ENCODE results near the gene FBXO40.
A peak's percentile ranks its signal among the peaks of the same experiment; 100 is the strongest.
"Not testable (repeated sequence)": the region's sequence is repeated elsewhere in the genome, so short reads cannot be mapped to it uniquely, and the experiment has no call there.

FBXO40 gene, protein sequence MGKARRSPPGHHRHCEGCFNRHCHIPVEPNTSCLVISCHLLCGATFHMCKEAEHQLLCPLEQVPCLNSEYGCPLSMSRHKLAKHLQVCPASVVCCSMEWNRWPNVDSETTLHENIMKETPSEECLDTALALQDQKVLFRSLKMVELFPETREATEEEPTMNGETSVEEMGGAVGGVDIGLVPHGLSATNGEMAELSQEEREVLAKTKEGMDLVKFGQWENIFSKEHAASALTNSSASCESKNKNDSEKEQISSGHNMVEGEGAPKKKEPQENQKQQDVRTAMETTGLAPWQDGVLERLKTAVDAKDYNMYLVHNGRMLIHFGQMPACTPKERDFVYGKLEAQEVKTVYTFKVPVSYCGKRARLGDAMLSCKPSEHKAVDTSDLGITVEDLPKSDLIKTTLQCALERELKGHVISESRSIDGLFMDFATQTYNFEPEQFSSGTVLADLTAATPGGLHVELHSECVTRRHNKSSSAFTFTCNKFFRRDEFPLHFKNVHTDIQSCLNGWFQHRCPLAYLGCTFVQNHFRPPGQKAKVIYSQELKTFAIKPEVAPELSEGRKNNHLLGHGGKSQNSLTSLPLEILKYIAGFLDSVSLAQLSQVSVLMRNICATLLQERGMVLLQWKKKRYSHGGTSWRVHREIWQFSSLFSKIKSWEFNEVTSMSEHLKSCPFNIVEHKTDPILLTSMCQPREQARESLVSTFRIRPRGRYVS

GRCh38 chr3:121592856-121593702 lies at the start of gene FBXO40:
TSS of gene FBXO40 (plus strand) at chr3:121593379. CDS start at chr3:121620576, 27,197 bp downstream.
- DNase-seq: no peak

- DNase-seq: peak; percentile 7
Measured at GRCh38 chr3:121545049-121545573, 48.1 kb upstream of the FBXO40 start.

DNA sequence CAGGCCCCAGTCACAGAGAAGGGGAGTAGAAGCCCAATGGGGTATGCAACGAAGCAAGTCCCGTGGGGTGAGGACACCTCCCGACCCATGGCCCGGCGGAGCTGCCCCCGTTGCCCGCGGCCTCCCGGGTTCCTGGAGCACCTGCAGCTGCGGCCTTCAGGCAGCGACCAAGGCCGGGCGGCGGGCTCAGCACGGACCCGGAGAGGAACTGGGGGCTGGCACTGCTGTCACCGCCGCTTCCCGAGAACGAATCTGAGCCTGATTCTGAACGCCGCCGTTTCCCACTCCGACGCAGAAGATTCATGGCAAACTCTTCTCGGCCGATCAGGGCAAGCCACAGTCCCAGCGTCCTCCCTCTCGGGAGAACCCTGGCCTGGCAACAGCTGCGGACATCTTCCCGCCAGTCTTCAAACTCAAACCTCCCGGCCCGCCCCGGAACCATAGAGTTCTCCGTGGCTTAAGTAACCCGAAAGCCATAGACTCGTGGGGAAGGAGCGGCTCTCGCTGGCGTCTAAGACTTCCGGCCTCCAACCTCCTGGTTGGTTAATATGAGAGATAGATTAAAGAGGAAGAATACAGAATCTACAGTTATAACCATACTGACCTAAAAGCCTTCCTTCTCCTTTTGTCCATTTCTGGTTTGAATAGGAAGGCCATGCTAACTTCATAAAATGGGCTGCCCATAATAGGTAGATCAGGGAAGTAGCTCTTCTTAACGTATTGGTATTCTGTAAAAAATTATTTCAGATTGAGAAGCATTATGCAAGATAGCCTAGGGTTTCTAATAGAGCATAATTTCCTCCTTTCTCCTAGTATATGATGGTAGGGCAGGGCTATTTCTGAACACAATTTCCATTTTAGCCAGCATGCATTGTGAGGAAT lies 47.4 kb upstream of the FBXO40 start, which contains the start of gene POLQ:
Gene POLQ, minus strand, starts transcription at position 415 of the 882 bp plus-strand sequence. Its CDS starts 111 bp downstream, at position 304.
- DNase-seq: peak; percentile 93

DNA sequence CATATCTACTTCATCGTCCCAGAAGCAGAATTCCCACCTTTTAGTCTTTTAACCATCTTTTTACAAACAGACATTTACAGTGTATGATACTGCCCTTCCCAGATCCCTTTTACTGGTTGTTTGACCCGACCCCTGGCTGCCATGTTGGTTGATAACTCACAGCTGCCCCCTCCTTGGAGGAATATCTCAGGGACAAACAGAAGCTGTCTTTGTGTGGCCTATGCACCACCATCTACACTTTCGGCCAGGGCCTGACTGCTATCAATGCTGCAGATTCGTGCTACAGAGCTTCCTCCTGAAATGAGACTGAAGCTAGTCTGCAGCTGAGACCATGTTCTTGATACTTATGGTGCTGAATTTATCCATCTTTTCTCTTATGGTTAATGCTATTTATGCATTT lies 40.8 kb upstream of the FBXO40 start:
- DNase-seq: no peak

GRCh38 chr3:121552797-121553196 lies 40.4 kb upstream of the FBXO40 start:
- DNase-seq: no peak

- no peak for DNase-seq
Measured at GRCh38 chr3:121557426-121557934, 35.7 kb upstream of the FBXO40 start.

- no peak for DNase-seq
Measured at GRCh38 chr3:121562148-121562547, 31.0 kb upstream of the FBXO40 start.

- no peak for DNase-seq
Measured at GRCh38 chr3:121566773-121567172, 26.4 kb upstream of the FBXO40 start.

- no peak for DNase-seq
Measured at GRCh38 chr3:121567649-121568048, 25.5 kb upstream of the FBXO40 start, which contains the start of gene ARGFX. TSS of gene ARGFX (plus strand) at chr3:121567949. CDS start at chr3:121570714, 2,765 bp downstream.

- DNase-seq: no peak
Measured at GRCh38 chr3:121574449-121574848, 18.7 kb upstream of the FBXO40 start.

DNA sequence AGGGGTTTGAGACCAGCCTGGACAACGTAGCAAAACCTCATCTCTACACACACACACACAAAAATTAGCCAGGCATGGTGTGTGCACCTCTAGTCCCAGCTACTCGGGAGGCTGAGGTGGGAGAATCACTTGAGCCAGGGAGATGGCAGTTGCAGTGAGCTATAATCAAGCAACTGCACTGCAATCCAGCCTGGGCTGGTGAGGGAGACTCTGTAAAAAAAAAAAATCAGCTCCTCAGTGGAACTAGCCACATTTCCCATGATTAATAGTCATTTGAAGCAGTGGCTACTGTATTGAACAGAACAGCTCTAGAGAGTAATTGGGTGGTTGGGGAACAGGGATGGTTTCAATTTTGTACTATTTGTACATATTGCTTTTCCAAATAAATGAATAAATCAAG lies 11.5 kb upstream of the FBXO40 start:
- DNase-seq: no peak

- no peak for DNase-seq
Measured at GRCh38 chr3:121584418-121584817, 8.8 kb upstream of the FBXO40 start.

DNA sequence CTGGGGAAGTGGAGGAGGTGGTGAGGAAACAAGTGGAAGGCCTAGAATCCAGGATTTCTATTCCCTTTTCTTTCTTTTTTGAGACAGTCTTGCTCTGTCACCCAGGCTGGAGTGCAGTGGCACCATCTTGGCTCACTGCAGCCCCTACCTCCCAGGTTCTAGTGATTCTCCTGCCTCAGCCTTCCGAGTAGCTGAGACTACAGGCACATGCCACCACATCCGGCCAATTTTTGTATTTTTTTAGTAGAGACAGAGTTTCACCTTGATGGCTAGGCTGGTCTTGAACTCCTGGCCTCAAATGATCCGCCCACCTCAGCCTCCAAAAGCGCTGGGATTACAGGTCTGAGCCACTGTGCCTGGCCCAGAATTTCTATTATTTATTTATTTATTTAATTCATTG lies 627 bp downstream of the FBXO40 start:
- not testable (repeated sequence) for DNase-seq

- no peak for DNase-seq
Measured at GRCh38 chr3:121594850-121595249, 1.7 kb downstream of the FBXO40 start.

GRCh38 chr3:121595765-121596406 lies 2.7 kb downstream of the FBXO40 start:
- DNase-seq: no peak

DNA sequence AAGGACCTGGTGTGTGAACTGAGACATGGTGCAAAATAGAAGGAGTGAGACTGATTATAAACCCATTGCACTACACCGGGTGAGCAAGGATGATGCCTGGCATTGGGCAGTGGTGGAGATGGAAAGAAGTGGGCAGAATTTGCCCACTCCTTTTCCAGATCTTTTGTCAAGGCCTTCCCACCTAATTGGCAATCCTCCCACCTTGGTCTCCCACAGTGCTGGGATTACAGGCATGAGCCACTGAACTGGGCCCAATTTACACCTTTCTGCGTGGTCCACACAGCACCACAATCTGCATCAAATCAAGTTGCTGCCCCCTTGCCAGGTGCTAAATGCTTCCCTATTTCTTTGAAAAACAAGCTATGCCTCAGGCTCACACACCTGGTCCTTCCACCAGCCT lies 5.4 kb downstream of the FBXO40 start:
- no peak for DNase-seq

GRCh38 chr3:121599900-121600299 lies 6.7 kb downstream of the FBXO40 start:
- DNase-seq: not testable (repeated sequence)

- no peak for DNase-seq
Measured at GRCh38 chr3:121601212-121601812, 8.1 kb downstream of the FBXO40 start.

- no peak for DNase-seq
Measured at GRCh38 chr3:121604759-121605158, 11.6 kb downstream of the FBXO40 start.

DNA sequence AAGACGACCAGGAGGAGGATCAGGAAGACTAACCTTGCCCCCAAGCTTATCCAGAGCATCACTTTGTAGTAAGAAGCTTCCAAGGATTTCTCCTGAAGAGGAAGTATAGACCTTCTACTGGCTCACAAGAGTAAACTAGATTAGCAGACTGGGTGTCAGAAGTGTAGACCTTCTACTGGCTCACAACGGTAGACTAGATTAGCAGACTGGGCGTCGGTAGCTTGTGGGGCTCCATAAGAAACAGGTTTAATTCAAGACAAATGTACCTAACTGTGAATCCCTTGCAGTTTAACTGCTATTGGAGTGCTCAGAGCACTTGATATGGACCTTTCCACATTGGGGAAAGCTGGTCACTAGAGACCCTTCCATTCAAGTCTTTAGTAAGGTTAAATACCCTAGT lies 12.9 kb downstream of the FBXO40 start:
- DNase-seq: no peak

- DNase-seq: no peak
Measured at GRCh38 chr3:121619691-121620090, 26.5 kb downstream of the FBXO40 start.
